Endothelial cell (in vitro differentiated cells): ENCODE data around the gene INSRR. TPM values are rescaled to one million over a fixed set of nuclear protein-coding genes. Genes with fewer than 3 reads are reported as not detected.

Experiments
- DNase-seq: peaks from one replicate; pipeline ENCODE4 v3.0.0; 2021; ENCODE audit warnings: low spot score
- H3K27ac Mint-ChIP-seq: one replicate; pipeline ENCODE4 v1.8.0; 2021; ENCODE audit warnings: mixed read lengths, inconsistent platforms; ENCODE audit not compliant: unreplicated experiment
- H3K27me3 Mint-ChIP-seq: one replicate; pipeline ENCODE4 v1.8.0; 2021; ENCODE audit warnings: mild to moderate bottlenecking, moderate library complexity, mixed read lengths, inconsistent platforms; ENCODE audit not compliant: unreplicated experiment
- H3K36me3 Mint-ChIP-seq: one replicate; pipeline ENCODE4 v1.8.0; 2021; ENCODE audit warnings: mild to moderate bottlenecking, low read depth, mixed read lengths, inconsistent platforms; ENCODE audit not compliant: unreplicated experiment
- H3K4me1 Mint-ChIP-seq: one replicate; pipeline ENCODE4 v1.8.0; 2021; ENCODE audit warnings: mild to moderate bottlenecking, mixed read lengths, inconsistent platforms; ENCODE audit not compliant: unreplicated experiment
- H3K4me3 Mint-ChIP-seq: one replicate; pipeline ENCODE4 v1.8.0; 2021; ENCODE audit warnings: mild to moderate bottlenecking, mixed read lengths, inconsistent platforms; ENCODE audit not compliant: unreplicated experiment
- H3K9me3 Mint-ChIP-seq: one replicate; pipeline ENCODE4 v1.8.0; 2021; ENCODE audit warnings: mixed read lengths, inconsistent platforms; ENCODE audit not compliant: unreplicated experiment
- total RNA-seq: library from RNA; stranded (reverse); fragmentation: NEBNext Ultra II Directional; extraction: Animal tissue kit (Norgen Biotek cat#: 25700); gene quantifications from one replicate; pipeline ENCODE4 v1.2.1, GENCODE V29; 2021; ENCODE audit not compliant: unreplicated experiment
- TF ChIP-seq, protein P1 (sequence below): fragments of 200-600 bp; sonication (generic); IDR thresholded peaks from one replicate; pipeline ENCODE4 v1.5.0; 2021; ENCODE audit warnings: antibody characterized with exemption; ENCODE audit not compliant: unreplicated experiment

The INSRR gene
- total RNA-seq, 1 donor from 2014 or later, result not detected

DNA sequence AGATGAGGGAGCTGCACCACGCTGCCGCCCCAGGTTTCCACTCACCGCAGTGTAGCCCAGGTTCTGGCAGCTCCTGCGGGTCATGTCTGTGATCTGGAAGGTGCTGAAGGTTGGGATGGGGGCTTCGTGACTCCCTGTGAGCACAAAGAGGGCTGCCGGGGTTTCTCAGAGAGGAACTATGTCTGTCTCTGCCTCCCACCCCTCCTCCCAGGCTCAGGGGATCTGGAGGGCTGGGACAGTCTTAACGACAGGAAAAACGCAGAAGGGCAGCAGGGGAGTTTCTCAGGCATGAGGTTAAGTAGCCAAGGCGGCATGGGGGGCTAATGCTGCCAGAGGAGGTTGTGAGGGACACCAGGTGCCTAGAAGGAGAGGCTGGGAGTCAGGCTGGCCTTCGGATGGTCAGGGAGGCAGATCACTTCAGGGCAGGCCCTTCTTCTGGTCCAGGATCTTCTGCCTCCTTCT is 42.9 kb downstream of the INSRR start:
- peaks cover 5% of the 10 kb centered on the region for H3K36me3 Mint-ChIP-seq
- peaks cover 4% of the 10 kb centered on the region for H3K4me1 Mint-ChIP-seq
- no peak overlapping the region for H3K4me3 Mint-ChIP-seq
- TF ChIP-seq, protein P1, sequence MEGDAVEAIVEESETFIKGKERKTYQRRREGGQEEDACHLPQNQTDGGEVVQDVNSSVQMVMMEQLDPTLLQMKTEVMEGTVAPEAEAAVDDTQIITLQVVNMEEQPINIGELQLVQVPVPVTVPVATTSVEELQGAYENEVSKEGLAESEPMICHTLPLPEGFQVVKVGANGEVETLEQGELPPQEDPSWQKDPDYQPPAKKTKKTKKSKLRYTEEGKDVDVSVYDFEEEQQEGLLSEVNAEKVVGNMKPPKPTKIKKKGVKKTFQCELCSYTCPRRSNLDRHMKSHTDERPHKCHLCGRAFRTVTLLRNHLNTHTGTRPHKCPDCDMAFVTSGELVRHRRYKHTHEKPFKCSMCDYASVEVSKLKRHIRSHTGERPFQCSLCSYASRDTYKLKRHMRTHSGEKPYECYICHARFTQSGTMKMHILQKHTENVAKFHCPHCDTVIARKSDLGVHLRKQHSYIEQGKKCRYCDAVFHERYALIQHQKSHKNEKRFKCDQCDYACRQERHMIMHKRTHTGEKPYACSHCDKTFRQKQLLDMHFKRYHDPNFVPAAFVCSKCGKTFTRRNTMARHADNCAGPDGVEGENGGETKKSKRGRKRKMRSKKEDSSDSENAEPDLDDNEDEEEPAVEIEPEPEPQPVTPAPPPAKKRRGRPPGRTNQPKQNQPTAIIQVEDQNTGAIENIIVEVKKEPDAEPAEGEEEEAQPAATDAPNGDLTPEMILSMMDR, result no peak
- no peak for DNase-seq
- H3K9me3 Mint-ChIP-seq, result no peaks in the 10 kb centered on the region
- H3K27ac Mint-ChIP-seq, result no peak overlapping the region
- peaks cover 18% of the 10 kb centered on the region for H3K27me3 Mint-ChIP-seq

DNA sequence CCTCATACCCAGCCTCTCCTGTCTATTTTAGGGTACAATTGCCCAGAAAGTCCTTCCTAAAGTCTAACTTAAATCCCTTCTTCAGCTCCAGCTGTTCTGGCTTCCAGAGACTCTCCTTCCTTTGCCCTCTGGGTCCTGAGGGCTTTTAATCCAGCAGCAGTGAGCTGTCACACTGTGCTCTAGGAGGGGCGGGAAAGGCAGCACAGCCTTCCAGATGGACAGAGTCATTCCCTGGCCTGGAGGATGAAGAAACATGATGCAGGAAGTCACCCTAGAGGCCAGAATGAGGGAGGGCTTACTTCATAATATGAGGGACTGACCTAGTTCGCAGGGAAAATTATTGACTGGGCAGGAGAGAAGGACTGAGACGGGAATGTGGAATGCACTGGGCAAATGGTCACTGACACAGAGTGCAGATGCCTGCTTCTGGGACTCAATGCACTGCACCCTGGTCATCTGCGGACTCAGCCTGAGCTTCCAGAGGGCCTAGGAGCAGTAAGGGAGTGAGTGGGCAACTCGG is 43.5 kb downstream of the INSRR start:
- Mint-ChIP-seq H3K36me3 (peaks cover 5% of the 10 kb centered on the region), H3K9me3 (no peaks in the 10 kb centered on the region), H3K4me3 (peak overlapping the region; percentile 3), H3K4me1 (peaks cover 4% of the 10 kb centered on the region), H3K27ac (no peak overlapping the region), H3K27me3 (peaks cover 19% of the 10 kb centered on the region)
- TF ChIP-seq, protein P1, result no peak
- no peak for DNase-seq

- peak overlapping the region; percentile 51 for H3K4me3 Mint-ChIP-seq
- no peak for DNase-seq
Observed at GRCh38 chr1:156814571-156815260, 44.2 kb downstream of the INSRR start.

DNA sequence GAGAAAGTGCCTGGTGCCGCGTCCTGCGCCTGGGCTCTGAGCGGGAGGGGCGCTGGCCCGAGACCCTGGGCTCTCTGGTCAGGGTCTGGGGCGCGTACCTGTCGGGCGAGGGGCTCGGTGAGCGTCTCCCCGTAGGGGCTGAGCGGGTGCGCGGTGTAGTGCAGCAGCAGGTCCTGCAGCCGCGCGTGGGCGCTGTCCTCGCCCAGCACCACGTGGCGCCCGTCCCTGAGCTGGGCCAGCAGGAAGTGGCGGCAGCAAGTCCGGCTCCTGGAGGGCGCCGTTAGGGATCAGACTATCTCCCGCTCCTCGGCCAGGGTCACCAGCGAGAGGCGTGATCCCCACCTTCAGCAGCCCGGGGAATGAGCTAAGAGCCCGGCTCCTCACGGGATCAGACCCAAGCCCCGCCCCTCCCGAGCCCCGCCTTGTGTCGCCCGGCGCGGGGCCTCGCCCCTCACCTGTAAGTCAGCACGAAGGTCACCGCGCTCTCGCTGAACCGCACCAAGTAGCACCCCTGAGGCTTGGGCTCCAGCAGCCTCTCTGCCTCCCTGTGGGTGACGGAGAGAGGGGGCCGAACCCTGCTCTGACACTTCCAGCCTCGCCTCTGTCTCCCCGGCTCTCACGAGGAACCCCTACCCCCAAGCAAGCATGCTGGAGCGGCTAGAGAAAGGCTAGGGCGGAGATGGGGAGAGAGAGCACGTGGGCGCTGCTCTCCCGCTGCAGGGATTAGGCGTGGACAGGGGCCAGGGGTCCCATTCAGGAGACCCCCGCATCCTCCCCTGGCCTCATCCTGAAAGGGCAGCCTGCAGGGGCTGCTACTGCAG is 45.0 kb downstream of the INSRR start:
- H3K4me3 Mint-ChIP-seq, result peak overlapping the region; percentile 51
- TF ChIP-seq, protein P1, result peak; percentile 19
- peaks cover 19% of the 10 kb centered on the region for H3K27me3 Mint-ChIP-seq
- H3K36me3 Mint-ChIP-seq, result peaks cover 5% of the 10 kb centered on the region
- H3K27ac Mint-ChIP-seq, result no peak overlapping the region
- H3K9me3 Mint-ChIP-seq, result no peaks in the 10 kb centered on the region
- peaks cover 4% of the 10 kb centered on the region for H3K4me1 Mint-ChIP-seq
- DNase-seq, result peak; percentile 64

More at GRCh38 chr1:156814571-156815260, 44.2 kb downstream of the INSRR start:
- peaks cover 4% of the 10 kb centered on the region for H3K4me1 Mint-ChIP-seq
- peaks cover 19% of the 10 kb centered on the region for H3K27me3 Mint-ChIP-seq
- TF ChIP-seq, protein P1, result no peak
- H3K36me3 Mint-ChIP-seq, result peaks cover 5% of the 10 kb centered on the region
- no peaks in the 10 kb centered on the region for H3K9me3 Mint-ChIP-seq
- H3K27ac Mint-ChIP-seq, result peak overlapping the region; percentile 57
